Cortex of kidney (tissue), 1 donor: Measurements from ENCODE around the gene THEM5.

Source experiments
- DNase-seq: peaks from one replicate; lab custom pipeline; 2025; lab: John Stamatoyannopoulos, UW

THEM5 gene

DNA sequence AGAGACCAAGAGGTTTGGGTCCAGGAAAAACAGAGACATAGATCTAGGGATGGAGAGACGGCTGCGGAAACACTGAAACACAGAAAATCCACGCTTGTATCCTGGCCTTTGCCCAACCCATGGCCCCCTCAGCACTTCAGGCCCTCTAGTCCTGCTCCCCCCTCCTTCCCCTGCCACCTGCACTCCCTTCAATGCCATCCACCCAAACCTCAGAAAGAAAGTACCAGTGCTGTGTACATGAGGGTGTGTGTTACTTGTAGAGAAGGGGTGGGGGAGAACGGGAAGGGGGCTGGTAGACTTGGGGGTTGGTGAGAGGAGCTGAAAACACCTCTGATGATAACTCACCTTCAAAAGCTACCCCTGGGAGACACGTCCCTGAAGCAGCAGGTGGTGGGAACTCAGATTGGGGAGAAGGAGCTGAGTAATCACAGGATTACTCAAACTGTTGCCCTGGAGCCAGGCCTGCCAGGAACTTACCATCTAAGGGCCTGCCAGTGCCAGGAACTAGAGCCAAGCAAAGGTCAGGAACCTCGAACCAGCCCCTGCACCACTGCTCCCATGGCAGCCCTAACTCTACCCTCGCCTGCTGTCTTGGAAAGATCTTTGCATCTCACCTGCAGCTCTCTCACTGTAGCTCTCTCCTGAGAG lies 33.4 kb downstream of the THEM5 start:
- DNase-seq, result no peak

DNA sequence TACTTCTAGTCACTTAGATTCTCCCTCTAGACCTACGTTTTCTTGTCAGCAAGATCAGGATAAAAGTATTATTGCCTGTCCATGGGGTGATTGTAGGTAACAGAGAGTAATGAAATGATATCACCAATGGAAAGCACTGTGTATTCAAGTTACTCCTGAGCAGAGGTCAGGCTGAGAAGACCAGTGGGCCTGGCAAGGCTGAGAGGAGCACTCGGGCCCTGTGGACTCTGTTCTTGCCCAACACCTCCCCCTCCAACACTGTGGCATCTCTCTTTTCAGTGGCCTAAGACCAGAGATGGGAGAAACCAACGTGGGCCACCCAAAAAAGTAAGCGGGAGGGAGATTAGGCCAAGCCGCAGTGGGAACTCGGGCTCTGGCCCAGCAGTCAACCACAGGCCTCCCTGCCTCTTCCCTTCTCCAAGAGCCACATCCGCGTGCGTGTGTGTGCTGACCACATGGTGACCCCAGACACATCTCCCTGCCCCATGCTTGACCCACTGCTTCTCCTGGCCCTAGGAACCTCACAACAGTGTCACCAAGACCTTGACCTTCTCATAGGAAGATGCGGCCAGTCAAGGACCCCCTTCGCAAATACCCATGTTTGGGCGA lies 34.2 kb downstream of the THEM5 start:
- no peak for DNase-seq

DNA sequence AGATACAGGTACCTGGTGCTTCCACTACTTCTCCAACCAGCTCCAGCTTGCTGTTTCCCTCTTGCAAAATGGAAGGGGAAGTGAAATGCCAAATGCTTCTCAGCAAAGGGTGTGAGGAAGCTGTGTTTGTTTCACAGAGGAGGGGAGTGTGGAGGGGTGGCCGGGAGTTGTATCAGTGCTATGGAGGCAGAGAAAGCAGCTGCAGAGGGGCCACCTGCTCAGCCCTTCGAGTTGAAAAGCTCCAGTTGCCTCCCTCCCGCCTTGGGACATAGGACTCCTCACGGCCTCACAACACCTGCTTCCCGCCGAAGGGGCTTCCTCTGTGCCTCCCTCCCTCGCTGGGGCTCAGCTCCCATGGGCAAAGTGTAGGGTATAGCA lies 36.2 kb downstream of the THEM5 start:
- DNase-seq, result no peak

DNA sequence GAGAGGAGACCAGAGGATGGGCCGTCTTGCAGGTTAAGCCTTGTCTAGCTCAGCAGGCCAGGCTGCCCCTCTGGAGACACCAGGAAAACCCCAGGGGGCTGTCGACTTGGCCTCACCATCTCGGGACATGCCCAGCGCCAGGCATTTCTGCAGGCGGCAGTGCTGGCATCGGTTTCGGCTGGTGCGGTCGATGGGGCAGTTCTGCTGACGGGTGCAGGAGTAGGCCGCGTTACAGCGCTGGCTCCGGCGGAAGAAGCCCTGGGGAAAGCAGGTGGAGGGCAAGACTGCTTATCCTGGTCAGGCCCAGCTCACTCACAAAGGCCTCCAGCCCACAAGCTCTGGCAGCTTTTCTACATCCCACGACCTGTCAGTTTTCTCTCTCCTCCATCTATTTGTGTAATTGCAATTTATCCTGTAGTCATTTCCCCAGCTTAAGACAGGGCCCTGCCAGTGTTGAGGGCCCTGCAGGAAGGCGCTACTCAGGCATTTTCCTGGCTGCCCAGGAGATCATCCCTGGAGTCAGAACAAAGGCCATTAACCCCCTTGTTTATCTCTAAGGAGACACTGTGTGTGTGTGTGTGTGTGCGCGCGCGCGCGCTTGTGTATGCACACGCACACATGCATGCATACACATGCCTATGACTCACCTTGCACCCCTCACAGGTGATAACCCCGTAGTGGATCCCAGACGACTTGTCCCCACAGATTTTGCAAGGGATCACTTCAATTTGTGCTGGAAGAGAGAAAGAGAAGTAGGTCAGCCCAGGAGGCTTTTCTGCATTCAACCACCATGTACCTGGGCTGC lies 36.8 kb downstream of the THEM5 start:
- no peak for DNase-seq

DNA sequence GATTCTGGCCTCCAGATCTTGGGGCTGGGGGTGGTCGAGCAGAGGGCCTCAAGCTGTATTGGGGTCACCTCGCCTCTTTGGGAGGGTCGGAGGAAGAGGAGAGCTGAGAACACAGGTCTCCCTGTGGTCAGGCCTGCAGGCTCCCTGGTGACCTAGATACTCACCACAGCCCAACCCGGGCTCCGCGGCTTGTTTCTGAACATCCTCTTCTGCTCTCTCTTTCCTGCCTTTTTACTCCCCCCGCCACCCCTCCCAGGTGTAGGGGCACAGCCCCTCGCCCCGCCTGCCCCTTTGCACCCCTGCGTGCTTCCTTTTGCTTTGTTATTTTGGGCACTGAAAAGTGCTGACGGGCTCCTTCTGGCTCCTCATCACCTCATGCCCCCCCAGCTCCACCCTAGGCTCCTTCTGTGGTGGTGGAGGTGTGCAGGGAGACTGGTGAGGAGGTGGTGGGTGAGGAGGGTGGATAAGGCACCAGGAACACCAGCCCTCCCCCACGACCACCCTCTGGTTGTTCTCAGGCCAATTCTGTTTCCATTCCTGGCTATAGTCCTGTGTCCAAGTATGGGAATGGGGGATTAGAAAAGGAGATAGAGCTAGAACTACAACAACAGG lies 37.7 kb downstream of the THEM5 start:
- DNase-seq, result no peak

DNA sequence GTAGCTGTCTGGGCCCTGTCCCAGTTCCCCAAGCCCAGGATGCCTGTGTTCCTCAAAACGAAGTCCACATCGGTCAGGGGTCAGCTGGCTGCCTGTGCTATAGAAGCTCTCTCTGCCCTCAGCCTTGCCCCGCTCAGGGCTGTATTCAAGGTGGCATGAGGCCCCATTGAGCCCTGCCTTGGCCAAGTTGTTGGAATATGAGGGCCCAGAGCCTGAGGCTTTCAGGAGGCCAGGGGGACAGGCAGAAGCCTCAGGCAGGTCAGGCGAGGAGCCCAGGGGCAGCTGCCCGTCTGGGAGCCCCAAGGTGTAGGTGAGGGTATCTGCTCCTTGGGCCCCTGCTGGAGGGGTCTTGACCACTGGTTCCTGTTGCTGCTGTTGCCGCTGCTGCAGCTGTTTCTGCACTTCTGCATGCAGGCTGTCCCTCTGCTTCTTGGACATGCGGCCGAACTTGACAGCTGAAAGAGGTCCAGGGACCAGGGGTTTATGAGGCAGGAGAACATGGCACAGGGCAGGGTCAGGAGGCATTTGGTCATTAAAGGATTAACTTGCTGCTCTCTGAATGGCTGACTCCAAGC lies 38.5 kb downstream of the THEM5 start:
- no peak for DNase-seq

DNA sequence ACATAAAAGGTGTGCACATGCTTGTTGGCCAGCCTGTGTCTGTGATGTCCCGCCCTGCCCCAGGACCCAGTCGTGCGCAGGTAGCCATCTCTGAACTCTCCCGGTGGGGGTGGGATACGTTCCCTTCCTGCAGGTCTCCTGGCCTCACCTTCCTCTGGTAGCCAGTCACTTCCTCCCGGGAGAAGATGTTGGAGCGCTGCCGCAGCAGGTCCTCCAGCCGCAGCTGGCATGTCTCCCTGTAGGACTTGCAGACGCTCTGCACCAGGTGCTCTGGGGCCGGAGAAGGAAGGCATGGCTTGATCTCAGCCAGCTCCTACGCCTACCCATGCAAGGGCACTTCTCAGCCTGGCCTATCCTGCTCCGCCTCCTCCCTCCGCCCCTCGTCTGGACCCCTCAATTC lies 39.1 kb downstream of the THEM5 start:
- no peak for DNase-seq

DNA sequence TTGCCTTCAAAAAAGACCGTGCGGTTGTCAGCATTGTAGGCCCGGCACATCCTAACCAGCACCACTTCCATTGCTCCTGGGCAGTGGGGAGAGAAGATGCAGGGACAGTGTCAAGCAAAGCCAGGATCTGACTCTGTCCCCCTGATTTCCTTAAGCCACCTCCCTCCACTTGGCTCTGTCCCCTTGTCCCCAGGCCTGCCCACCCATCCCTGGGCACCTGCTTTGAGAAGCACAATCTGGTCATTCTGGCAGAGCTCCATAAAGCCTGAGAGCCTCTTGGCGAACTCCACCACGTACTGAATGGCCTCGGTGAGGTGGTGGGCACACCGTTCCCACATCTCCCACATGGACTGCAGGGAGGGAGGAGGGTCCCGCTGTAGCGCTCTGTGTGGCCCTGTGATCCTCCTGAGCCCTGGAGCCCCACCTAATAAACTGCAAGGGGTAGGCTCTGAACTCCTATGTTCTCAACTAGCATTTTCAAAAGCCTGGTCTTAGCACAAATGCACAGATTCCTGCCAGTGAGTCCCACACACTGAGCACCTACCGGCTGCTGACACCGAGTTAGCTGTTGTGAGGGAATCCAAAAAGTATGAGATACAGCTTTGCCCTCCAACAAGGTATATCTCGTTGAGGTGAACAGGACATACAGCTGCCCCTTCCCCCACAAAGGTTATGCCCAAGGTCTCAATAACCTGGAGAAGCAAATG lies 40.1 kb downstream of the THEM5 start:
- DNase-seq, result no peak

DNA sequence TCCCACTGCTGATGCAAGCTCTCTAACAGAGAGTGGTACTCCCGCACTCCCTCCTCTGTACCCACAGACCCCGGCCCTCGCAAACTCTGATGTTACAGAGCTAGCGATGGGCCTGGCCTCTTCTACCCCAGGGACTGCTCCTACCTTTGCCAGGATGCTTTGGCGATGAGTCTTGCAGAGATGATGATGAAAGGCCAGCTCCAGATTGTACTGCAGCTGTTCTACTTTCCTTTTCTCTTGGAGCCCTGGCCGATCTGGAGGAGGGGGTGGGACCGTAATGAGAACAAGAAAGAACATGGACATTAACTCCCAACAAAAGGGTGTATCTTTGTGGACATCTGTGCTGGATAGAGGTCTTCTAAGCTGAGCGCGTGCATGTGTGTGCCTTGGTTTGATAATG lies 42.3 kb downstream of the THEM5 start:
- no peak for DNase-seq

DNA sequence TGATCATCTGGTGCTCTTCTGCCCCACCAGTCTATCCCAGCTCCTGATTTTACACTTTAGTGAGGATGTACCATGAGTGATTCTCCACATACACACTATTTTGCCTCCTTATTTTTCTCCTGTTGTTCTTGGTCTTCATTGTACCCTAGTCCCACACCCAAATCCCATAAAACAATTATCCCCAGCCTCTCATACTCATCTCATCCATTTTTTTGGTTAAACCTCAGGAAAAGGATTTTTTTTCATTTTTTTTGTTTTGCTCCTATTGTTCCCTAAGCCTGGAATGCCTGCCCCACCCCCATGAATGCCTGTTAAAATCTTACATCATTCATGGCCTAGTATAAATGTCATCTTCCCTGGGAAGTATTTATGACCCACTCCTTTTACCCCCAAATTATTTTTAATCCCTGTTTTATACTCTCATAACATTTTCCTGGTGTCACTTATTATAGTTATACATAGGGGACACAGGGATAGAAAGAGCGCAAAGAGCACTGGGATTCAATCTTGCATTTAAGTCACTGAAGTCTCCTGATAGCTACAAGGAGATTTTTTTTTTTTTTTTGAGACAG lies 43.4 kb downstream of the THEM5 start:
- DNase-seq, result no peak

DNA sequence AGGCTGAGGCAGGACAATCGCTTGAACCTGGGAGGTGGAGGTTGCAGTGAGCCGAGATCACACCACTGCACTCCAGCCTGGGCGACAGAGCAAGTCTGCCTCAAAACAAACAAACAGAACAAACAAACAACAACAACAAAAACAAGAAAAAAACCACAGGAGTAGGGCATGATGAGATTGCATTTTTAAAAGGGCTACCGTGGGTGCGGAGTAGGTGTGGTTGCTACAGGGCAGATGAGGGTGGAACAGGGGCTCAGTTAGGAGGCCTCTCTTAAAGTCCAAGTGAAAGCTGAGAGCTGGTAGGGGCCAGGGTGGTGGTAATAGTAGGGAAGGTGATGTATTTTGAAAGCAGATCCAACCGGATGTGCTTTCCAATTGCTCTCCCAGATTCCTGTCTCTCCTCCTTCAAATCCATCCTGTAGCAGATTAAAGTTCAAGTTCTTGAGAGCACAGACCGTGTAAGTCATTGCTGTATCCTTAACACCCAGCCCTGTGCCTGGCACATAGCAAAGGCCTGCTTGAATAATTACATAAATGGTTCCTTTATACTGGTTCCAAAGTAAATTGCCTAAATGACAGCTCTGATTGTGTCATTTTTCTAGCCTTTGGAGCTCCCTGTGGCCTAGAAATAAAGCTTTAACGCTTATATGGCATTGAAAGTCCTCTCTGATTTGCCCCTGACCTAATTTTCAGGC lies 44.1 kb downstream of the THEM5 start:
- DNase-seq, result no peak

DNA sequence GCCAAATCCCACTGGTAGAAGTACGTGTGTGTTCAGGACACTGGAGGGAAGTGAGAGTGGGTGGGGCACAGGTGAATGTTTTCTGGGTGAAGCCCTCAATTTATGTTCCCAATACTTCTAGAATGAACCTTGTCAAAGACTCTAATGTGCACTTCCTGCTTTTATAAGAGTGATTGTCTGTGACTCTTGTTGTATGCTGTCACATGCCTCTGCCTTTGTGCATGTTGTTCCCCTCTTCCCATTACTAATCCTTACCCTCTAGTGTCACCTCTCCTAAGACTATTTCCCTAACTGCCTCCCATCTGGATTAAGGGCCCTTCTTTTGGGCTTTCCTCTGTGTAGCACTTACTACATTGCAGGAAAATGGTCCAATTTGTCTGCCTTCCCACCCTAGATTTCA lies 45.7 kb downstream of the THEM5 start:
- no peak for DNase-seq

DNA sequence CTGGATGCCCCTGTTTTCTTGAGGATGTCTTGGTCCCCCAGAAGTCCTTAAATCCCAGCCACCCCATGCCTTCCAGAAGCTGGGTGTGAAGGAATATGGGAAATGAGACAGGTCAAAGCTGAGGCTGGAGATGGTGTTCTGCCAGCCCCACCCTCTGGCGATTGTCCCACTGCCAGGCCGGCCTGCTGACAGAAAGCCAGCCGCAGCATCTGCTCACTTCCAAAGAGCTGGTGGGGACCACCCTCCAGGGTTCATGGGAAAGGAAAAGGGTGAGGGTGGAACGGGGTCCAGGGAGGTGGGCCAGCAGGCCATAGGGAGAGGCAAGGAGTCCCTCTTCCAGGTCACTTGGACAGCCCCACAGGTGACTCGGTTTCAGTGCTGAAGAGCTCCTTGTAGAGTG lies 46.4 kb downstream of the THEM5 start:
- no peak for DNase-seq

DNA sequence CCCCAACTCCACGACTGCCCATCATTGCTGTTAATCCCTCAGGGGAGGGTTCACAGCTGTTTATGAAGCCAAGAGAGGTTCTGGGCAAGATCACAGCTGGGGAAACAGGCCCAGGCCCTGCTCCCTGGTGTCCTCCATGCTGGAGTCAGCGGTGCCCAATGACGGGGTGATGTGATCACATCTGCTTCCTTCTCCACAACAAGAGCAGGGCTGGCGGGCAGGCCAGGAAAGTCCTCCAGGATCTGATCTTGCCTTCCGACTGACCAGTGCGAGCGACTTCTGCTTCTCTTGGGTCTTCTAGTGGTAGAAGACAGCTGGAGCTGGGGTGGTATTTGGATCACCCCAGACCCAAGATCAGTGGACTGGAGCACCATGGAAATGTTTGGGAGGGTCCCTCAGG lies 47.3 kb downstream of the THEM5 start:
- no peak for DNase-seq

DNA sequence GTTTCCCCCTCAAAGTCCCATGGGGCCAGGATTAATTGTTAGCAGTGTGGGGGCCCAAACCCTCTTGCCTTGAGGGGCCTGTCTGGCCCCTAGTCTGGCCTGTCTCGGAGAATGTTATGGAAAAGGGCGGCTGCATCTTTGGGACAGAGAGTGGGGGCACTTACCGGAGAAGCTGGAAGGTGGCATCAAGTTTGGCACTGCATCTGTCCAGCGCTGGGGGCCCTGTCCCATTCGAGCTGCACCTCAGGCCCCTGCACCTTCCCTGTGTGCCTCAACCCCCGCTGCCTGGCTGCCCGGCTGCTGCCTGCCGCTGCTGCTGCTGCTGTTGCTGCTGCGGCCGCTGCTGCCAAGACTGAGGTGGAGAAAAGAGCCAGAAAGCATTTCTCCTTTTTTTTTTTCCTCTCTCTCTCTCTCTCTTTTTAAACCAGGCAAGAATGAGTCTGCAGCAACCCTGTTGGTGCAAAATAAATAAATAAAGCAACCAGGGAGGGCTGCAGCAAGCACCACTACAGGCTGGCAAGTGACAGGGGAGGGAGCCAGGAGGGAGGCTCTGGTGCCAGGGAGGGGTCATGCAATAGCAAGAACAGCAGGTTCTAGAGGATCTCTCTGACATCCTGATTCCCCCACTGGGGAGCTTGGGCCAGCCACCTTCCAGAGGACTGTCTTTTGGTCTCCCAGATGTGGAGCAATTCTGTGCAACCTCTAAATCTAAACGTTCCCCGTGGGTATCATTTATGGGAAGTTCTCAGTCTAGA lies 48.3 kb downstream of the THEM5 start, which contains the start of gene LINGO4:
LINGO4 (minus strand) TSS at position 354 of the 755 bp plus-strand sequence. CDS start 2,715 bp downstream, outside the sequence.
- no peak for DNase-seq

DNA sequence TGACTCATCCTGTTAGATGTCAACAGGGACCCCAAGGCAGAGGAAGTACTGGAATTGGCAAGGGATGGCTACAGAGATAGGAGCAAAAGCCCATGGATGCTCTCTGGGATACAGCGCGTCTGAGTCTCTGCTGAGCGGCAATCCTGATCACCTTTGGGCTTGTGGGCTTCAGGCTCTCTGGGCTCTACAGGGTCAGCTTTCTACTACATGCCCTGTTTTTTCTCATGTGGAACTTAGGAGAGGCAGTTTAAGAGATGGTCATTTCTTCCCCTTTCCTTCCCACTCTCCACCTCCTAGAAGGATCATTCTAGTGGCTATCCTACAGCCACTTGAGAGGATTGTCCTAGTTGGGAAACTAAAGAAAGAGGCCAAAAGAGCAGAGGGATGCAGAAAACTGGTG lies 49.6 kb downstream of the THEM5 start:
- DNase-seq, result no peak

DNA sequence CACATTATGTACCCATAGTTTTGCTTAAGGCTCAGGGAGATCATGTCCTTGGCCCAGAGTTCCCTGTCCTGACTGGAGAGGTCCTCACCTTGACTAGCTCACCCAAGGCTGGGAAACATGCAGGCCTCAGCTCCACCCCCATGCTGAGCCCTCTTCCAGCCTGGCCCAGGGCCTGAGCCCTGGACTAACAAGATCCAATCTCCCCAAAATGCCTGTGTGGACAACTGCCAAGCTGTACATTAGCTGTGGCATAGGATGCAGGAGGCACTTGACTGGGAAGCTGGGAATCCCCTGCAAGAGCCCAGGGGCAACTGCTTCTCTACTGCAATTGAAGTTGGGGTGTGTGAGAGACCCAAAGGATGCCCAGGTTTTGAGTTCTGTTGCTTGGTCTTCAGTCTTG lies 50.3 kb downstream of the THEM5 start:
- no peak for DNase-seq

DNA sequence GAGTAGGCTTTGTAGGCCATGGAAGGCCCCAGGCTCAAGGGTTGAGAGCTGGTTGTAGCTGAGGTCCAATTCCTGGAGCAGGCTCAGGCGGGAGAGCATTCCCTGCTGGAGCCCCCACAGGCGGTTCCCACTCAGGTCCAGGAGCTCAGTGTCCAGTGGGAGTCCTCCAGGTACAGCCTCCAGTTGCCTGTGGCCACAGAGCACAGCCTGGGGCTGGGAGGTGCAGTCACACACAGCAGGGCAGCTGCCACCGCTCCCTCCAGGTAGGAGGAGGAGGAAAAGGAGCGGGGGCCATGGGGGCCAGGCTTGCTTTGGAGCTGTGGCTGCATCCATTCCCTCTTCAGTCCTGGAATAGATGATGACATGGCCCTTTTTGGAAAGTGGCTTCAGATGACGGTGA lies 51.1 kb downstream of the THEM5 start:
- no peak for DNase-seq

DNA sequence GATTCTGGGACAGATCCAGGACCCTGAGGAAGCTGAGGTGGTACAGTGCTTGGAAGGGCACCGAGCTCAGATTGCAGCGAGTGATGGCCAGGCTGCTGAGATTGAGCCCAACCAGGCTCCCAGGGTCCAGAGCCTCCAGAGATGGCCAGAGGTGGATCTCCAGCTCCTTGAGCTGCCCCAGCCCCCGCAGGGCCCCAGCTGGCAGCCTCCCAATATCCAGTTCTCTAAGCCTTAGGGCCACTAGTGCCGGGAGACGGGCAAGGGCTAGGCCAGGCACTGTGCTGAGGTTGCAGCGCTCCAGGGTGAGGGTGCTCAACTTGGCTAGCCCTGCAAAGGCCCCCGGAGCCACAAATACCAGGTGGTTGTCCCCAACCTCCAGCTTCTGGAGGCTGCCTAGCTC lies 51.7 kb downstream of the THEM5 start:
- no peak for DNase-seq

DNA sequence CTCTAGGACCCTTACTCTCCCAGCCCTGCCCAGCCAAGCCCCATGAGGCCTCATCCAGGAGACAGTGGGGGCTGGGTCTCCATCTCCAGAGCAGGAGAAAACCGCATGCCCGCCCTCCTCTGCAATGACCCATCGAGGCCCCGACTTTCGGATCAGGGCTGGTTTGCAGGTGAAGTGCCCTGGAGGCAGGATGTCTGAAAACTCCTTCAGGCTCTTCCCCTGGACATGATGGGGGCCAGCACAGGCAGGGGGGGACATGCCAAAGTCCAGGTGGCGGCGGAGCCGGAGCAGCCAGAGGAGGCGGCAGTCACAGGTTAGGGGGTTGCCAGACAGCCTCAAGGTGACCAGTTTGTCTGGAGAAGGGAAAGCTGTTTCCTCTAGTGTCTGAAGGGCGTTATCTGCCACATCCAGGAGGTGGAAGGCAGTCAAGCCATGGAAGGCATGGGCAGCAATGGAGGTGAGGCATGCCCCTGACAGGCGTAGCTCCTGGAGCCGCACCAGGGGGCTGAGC lies 52.1 kb downstream of the THEM5 start:
- DNase-seq, result no peak
